Esophagus muscularis mucosa (tissue), 4 donors: ENCODE data around the gene ZER1.

Experiments
- EP300 ChIP-seq: sonication (generic); formaldehyde crosslinking; IDR thresholded peaks from one replicate; pipeline ENCODE4 v1.6.1; 2017; ENCODE audit warnings: antibody characterized with exemption
- POLR2A ChIP-seq: fragments of 450-650 bp; IDR thresholded peaks from one replicate; pipeline ENCODE4 v1.6.1; 2017; ENCODE audit warnings: antibody characterized with exemption, moderate library complexity, mild to moderate bottlenecking, low read depth
- POLR2AphosphoS5 ChIP-seq, 2 donors: sonication (generic); formaldehyde crosslinking; IDR thresholded peaks; one replicate each; pipeline ENCODE4 v1.6.1; 2017; ENCODE audit warnings: antibody characterized with exemption in 2 of 2
- TF ChIP-seq, protein P1 (sequence below), 3 experiments: fragments of 200-600 bp in 2 of 3; fragments of 450-650 bp in 1 of 3; sonication (generic) in 2 of 3; IDR thresholded peaks; one replicate each; pipeline ENCODE4 v1.5.1; 2017 to 2019; ENCODE audit warnings: antibody characterized with exemption in 3 of 3, mild to moderate bottlenecking in 2 of 3, moderate library complexity in 1 of 3

- TF ChIP-seq, protein P1, sequence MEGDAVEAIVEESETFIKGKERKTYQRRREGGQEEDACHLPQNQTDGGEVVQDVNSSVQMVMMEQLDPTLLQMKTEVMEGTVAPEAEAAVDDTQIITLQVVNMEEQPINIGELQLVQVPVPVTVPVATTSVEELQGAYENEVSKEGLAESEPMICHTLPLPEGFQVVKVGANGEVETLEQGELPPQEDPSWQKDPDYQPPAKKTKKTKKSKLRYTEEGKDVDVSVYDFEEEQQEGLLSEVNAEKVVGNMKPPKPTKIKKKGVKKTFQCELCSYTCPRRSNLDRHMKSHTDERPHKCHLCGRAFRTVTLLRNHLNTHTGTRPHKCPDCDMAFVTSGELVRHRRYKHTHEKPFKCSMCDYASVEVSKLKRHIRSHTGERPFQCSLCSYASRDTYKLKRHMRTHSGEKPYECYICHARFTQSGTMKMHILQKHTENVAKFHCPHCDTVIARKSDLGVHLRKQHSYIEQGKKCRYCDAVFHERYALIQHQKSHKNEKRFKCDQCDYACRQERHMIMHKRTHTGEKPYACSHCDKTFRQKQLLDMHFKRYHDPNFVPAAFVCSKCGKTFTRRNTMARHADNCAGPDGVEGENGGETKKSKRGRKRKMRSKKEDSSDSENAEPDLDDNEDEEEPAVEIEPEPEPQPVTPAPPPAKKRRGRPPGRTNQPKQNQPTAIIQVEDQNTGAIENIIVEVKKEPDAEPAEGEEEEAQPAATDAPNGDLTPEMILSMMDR (IDR thresholded peaks at IDR 0.05) = no peak
- TF ChIP-seq POLR2A = no peak
- no peak for TF ChIP-seq POLR2AphosphoS5 (IDR thresholded peaks at IDR 0.05)
- no peak for TF ChIP-seq EP300
Measured at GRCh38 chr9:128716581-128717254, 55.0 kb downstream of the ZER1 start.
